ENCODE results near the gene STAT1.

STAT1 gene

GRCh38 chr2:191013932-191014652 is at the start of gene STAT1:
Gene STAT1 (minus strand): TSS chr2:191014171. CDS start chr2:191010003, 4,168 bp downstream.
- peak; percentile 95 for DNase-seq

- no peak for DNase-seq
Measured at GRCh38 chr2:191063584-191063983, 49.6 kb upstream of the STAT1 start.

- no peak for DNase-seq
Measured at GRCh38 chr2:191061381-191061980, 47.5 kb upstream of the STAT1 start.

- no peak for DNase-seq
Measured at GRCh38 chr2:191059308-191059707, 45.3 kb upstream of the STAT1 start.

- no peak for DNase-seq
Measured at GRCh38 chr2:191056228-191056627, 42.3 kb upstream of the STAT1 start.

- no peak for DNase-seq
Measured at GRCh38 chr2:191053256-191053655, 39.3 kb upstream of the STAT1 start.

- no peak for DNase-seq
Measured at GRCh38 chr2:191051825-191052778, 38.1 kb upstream of the STAT1 start.

- no peak for DNase-seq
Measured at GRCh38 chr2:191051177-191051576, 37.2 kb upstream of the STAT1 start.

GRCh38 chr2:191050640-191050987 is 36.6 kb upstream of the STAT1 start:
- no peak for DNase-seq

- DNase-seq: no peak
Measured at GRCh38 chr2:191049728-191050639, 36.0 kb upstream of the STAT1 start.

GRCh38 chr2:191048073-191048472 is 34.1 kb upstream of the STAT1 start:
- DNase-seq: no peak

GRCh38 chr2:191045141-191045540 is 31.2 kb upstream of the STAT1 start:
- DNase-seq: no peak

GRCh38 chr2:191043438-191043837 is 29.5 kb upstream of the STAT1 start:
- no peak for DNase-seq

GRCh38 chr2:191041418-191042161 is 27.6 kb upstream of the STAT1 start:
- DNase-seq: peak in 1 of 2 experiments; percentile 8

- DNase-seq: no peak
Measured at GRCh38 chr2:191039616-191040015, 25.6 kb upstream of the STAT1 start.

GRCh38 chr2:191038741-191039140 is 24.8 kb upstream of the STAT1 start:
- DNase-seq: no peak

- DNase-seq: no peak
Measured at GRCh38 chr2:191038241-191038725, 24.3 kb upstream of the STAT1 start.

- no peak for DNase-seq
Measured at GRCh38 chr2:191037351-191037750, 23.4 kb upstream of the STAT1 start.

- no peak for DNase-seq
Measured at GRCh38 chr2:191036363-191036762, 22.4 kb upstream of the STAT1 start.

- no peak for DNase-seq
Measured at GRCh38 chr2:191032588-191033429, 18.8 kb upstream of the STAT1 start.

- no peak for DNase-seq
Measured at GRCh38 chr2:191031256-191031655, 17.3 kb upstream of the STAT1 start.

Data from activated CD4-positive, alpha-beta T cell treated with anti-CD3 and anti-CD28 coated beads, Interleukin-2, amount 50 U/mL, for 4 hours (primary cell).